Activated CD4-positive, alpha-beta T cell treated with anti-CD3 and anti-CD28 coated beads, Interleukin-2, amount 50 U/mL, for 4 hours (primary cell): Measurements from ENCODE around the gene TRPT1.
"Not testable (repeated sequence)": the region's sequence is repeated elsewhere in the genome, so short reads cannot be mapped to it uniquely, and the experiment has no call there.

Experiments used
- DNase-seq, 2 experiments: peaks; one replicate each; pipeline ENCODE4 v3.0.0-alpha.2; 2020

The TRPT1 gene

GRCh38 chr11:64258356-64258755 is 32.4 kb upstream of the TRPT1 start:
- DNase-seq = no peak

DNA sequence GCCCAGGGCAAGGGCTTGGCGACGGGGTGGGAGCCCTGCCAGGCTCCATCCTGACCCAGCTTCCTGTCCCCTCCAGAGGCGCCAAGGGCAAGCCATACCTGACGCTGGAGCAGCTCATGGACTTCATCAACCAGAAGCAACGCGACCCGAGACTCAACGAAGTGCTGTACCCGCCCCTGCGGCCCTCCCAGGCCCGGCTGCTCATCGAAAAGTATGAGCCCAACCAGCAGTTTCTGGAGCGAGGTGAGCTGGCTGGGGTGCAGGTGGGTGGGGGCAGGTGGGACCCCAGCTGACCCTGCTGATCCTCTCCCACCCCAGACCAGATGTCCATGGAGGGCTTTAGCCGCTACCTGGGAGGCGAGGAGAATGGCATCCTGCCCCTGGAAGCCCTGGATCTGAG is 30.3 kb upstream of the TRPT1 start:
- DNase-seq = no peak

DNA sequence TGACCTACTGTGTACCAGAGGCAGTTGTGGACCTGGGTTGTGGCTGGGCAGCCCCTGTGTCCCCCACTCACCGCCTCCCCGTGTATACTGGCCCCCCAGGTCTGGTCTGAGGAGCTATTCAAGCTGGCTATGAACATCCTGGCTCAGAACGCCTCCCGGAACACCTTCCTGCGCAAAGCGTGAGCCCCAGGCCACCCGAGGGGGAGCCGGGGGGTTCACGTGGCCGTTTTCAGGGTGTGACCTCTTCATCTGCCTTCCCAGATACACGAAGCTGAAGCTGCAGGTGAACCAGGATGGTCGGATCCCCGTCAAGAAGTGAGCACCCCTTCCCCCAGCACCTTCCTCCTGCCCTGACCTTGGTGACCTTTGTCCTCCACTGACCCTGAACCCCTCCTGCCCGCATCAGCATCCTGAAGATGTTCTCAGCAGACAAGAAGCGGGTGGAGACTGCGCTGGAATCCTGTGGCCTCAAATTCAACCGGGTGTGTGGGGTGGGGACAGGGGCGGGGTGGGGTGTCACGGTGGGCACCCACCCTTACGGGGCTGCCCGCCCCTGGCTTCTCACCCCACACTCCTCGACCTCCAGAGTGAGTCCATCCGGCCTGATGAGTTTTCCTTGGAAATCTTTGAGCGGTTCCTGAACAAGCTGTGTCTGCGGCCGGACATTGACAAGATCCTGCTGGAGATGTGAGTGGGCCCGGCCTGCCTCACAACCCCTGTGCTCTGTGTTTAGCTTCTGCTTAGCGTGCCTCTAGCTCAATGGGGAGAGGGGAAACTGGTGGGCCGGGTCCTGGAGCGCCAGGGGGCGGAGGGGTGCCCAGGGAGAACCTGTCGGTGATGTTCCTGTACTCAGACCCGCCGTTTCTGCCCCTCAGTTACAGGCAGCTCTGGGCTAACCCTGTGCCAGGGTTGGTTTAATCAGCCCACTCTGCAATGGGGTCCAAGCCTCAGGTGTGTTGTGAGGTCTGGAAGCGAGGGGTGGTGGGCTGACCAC is 29.4 kb upstream of the TRPT1 start:
- DNase-seq = no peak

- no peak for DNase-seq
Observed at GRCh38 chr11:64254326-64254725, 28.3 kb upstream of the TRPT1 start.

DNA sequence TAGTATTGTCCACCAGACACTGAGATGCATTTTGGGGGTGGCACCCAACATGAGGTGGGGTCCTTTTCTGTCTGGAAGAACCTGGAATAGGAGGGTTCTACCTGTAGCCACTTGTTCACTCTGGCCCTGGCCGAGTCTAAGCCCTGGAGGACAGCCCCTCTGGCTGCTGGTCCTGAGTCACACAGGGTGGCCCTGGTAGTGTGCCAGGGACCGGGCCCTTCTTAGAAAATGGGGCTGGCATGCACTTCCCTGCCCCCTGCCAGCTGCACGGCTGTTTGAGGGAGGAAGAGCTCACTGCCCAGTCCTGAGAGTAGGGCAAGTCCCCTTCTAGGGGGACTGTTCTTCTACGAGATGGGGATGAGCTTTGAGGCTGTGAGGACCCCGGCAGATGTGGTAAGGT is 27.5 kb upstream of the TRPT1 start:
- no peak for DNase-seq

GRCh38 chr11:64253043-64253442 is 27.1 kb upstream of the TRPT1 start:
- DNase-seq = no peak

- no peak for DNase-seq
Observed at GRCh38 chr11:64252003-64252872, 26.3 kb upstream of the TRPT1 start.

DNA sequence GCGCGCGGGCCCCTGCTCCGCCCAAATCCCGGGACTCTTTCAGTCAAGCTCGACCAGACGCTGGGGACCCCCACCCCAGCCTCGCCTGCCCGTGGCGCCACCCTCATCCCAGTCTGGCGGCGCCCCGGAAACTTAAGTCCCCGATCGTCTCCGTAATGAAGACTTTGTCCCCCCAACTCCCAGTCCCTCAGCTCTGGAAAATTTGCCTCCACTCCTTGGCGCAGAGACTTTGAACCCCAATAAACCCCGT is 25.7 kb upstream of the TRPT1 start:
- DNase-seq = no peak

DNA sequence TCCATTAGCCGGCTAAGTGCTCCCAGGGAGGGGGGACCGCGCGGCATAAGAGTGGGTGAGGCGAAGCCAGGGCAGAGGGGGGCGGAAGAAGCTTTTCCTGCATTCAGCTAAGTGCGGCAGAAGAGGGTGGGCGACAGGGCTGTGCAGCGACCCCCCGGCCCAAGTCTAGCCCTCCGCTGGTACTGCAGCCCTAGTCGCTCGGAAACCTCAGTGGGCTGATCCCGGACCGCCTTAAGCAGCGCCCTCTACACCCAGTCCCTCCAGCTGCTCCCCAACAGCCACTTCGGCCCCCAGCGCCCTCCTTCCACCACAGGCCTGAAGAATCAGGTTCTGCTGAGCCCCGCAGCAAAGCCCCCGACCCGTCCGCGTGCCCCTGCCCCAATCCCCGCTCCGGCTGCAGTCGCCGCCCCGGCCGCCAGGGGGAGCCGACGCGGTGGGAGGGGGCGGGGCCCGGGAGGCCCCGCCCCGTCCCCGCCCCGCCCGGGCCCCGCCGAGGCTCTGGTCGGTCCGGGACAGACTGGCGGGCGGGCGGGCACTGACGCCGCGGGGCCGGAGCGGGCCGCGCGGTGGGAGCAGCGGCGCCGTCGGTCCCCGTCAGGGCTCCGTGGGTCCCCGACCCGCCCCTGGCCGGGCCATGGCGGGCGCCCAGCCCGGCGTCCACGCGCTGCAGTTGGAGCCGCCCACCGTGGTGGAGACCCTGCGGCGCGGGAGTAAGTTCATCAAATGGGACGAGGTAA is 25.2 kb upstream of the TRPT1 start, which contains the start of gene PLCB3:
Gene PLCB3 (plus strand): TSS at position 515 of the 737 bp plus-strand sequence. CDS start 120 bp downstream, at position 635.
- peak in 1 of 2 experiments; percentile 41 for DNase-seq

DNA sequence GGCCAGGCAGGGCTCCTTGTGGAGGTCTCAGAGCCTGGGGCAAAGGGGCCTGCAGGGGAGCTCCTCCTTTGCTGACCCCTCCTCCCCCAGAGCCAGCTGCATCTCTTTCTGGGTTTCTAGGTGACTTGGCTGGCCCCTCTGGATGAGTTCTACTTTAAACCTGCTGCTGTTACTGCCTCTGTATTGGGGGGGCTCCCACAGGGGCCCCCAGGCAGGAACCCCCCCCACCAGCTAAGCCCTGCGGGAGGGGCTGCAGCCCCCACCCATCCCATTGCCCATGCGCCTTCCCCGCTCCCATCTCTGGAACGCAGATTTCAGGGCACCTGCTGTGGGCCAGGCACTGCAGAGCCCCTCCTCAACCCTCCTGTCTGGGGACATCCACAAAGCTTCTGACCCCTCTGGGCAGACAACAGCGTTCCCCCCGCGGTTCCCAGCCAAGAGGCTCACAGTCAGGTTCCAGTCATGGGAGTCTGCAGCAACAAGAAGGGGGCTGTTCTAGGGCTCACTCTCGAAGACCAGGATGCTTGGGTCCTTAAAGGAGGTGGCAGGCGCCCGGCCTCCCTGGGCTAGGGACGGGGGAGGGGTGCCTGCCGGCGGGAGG is 24.5 kb upstream of the TRPT1 start:
- DNase-seq = no peak

DNA sequence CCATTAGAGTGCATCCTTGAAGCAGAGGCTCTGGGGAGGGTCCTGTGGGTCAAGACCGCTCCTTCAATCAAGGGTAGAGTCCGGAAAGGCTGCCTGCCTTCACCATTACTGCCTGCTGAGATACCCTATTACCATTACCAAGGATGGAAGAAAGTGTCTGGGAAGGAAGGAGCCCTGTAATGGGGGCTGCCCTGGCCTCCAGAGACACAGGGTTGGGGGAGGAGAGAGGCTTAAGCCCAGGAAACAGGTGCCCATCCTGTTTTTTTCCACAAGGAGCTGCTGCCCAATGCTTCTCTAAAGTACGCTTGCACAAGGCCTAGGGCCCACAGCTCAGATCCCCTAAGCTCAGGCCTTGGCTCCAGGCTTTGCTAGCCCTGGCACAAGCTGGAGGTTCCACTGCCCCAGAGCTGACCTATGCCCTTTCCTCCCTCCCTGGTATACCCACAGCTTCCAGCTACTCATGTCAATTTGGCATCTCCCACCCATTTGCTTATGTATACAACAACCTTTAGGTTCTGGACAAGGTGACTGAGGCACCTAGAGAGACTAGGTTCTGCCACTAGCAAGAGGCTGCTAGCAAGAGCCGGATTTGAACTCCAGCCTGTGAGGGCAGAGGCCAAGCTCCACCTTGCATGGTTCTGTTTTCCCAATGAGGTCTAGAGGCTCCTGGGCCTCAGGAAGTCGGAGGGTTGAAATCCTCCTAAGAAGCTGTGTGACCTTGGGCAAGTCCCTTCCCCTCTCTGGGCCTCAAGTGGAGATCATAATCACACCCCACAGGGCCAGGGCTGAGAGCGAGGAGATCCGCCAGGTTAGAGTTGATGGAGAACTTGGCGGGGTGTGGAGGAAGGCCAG is 23.8 kb upstream of the TRPT1 start:
- no peak for DNase-seq

DNA sequence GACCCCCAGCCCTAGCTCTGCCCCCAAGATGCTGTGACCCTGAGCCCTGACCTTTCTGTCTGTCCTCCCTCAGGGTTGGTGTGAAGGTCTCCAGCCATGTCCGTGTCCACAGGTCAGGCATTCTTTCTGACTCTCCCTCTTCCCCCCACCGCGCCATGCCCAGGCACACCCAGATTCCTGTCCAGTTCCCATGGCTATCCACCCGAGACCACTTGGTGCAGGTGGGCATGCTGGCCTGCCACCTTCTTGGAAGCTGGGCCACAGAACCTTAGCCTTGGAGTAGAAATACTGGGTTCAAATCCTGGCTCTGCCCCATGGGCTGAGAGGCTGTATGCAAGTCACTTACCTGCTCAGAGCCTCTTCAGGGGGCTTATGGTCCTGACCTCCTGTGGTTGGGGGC is 23.1 kb upstream of the TRPT1 start:
- DNase-seq = no peak

GRCh38 chr11:64248578-64248977 is 22.6 kb upstream of the TRPT1 start:
- DNase-seq = no peak

DNA sequence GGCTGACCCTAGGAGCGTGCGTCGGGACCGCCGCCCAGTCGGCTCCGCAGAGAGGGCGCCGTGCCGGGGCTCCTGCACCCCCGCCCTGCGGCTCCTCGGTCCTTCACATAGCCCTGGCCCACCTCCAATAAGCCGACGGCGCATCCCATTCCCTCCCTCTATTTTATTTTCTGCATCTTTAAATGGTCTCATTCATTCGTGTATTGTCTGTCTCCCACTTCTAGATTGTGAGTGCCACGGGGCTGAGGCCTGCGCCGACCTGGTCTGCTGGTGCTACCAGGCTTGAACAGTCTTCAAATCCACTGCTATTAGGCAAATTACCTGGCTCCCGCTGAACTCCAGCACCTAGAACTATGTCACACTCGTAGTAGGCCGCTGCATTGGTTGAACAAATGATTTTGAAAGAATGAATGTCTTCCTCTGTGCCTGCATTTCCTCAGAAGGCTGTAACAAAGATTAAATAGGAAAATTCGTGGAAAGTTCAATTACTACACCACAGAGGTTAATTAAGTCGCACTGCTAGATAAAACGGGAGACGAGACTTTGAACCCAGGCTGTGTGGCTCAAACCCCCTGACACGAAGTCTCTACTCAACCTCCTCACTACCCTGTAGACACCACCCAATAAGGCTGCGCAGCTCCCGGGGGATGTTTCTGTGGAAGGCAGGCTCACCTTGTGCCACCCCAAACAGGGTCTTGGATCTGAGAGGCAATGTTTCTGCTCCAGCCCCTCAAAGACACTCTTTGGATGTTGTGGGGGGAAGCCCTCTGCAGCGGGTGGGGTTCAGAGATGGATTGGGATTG is 21.9 kb upstream of the TRPT1 start:
- DNase-seq = no peak

GRCh38 chr11:64246871-64247728 is 21.1 kb upstream of the TRPT1 start, which contains the start of gene PPP1R14B:
Gene PPP1R14B, minus strand, starts transcription at chr11:64246943. Its CDS starts 270 bp downstream, at chr11:64246673.
- DNase-seq = peak; percentile 76 to 80

- not testable (repeated sequence) for DNase-seq
Observed at GRCh38 chr11:64246621-64246870, 20.6 kb upstream of the TRPT1 start.

DNA sequence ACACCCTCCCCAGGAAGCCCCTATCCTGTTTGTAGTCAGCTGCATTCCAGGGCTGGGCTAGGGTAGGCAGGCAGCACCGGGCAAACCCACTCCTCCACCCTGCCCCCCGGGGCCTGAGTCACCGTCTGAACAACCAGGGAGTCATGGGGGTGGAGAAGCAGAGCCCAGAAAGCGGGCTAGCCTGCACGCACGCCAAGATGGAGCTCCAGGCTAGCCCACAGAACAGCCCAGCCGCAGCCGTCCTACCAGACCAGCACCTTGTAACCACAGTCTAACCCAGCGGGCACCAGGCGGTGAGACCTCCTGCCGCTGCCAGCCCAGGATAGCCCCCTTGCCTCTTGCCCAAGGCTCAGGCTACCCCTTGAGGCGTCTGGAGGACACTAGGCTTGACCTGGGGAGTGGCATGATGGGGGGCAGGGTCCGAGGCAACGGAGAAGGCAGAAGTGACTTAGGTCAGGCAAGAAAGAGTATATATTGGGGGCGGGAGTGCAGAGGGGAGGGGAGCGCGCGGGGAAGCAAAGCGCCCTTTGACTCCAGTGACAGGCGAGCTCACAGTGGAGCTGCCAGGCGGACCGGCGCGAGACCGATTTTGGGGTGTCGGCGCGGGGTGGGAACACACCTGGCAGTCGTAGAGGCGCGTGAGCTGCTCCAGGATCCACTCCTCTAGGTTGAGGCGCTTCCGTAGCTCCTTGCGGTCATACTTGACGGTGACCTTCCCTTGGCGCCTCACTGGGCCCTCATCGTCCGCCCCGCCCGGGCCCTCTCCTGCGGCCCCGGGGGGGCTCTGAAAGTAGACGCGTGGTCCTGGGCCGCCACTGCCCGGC is 20.0 kb upstream of the TRPT1 start:
- DNase-seq = peak; percentile 81 to 85

- peak in 1 of 2 experiments; percentile 24 for DNase-seq
Observed at GRCh38 chr11:64245401-64245796, 19.4 kb upstream of the TRPT1 start.

GRCh38 chr11:64244966-64245365 is 19.0 kb upstream of the TRPT1 start:
- DNase-seq = no peak
